Fibroblast of villous mesenchyme (primary cell): ENCODE results near the gene CCDC80. TPM values are rescaled to one million over a fixed set of nuclear protein-coding genes. Genes with fewer than 3 reads are reported as not detected.

Experiments used
- DNase-seq: peaks from one replicate; pipeline ENCODE4 v3.0.0-alpha.2; 2010; ENCODE audit warnings: low read depth
- H3K4me3 ChIP-seq: 2 replicates; pipeline ENCODE4 v1.5.1; 2011; ENCODE audit warnings: low read depth, mild to moderate bottlenecking, low read length
- total RNA-seq: library from RNA; depleted of rRNA; stranded (reverse); fragments of >200 nt; gene quantifications from 2 replicates; pipeline ENCODE4 v1.2.3, GENCODE V29; 2012
- TF ChIP-seq, protein P1 (sequence below): IDR thresholded peaks from 2 replicates; pipeline ENCODE4 v1.5.1; 2012; ENCODE audit warnings: low read depth, mild to moderate bottlenecking, low read length; ENCODE audit not compliant: insufficient read depth

CCDC80 gene
- total RNA-seq, 1 donor = 180 TPM

DNA sequence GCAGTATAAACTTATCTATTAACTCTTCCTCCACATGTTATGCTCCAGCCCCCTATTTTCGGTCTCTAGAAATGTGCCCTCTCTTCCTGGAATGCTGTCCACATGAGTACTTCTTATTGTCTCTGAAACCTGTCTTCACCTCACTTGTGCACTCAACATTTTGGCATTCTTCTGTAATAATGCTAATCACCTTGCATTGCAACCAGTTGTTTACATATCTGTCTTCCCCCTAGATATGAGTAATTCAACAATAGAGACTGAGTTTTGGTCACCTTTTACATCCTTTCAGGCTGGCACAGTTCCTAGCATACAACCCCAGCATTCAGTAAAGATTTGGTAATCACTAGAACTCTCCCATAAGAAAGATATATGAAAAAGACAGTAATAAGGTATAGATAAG lies 17.2 kb downstream of the CCDC80 start:
- H3K4me3 ChIP-seq = no peak overlapping the region
- TF ChIP-seq, protein P1, sequence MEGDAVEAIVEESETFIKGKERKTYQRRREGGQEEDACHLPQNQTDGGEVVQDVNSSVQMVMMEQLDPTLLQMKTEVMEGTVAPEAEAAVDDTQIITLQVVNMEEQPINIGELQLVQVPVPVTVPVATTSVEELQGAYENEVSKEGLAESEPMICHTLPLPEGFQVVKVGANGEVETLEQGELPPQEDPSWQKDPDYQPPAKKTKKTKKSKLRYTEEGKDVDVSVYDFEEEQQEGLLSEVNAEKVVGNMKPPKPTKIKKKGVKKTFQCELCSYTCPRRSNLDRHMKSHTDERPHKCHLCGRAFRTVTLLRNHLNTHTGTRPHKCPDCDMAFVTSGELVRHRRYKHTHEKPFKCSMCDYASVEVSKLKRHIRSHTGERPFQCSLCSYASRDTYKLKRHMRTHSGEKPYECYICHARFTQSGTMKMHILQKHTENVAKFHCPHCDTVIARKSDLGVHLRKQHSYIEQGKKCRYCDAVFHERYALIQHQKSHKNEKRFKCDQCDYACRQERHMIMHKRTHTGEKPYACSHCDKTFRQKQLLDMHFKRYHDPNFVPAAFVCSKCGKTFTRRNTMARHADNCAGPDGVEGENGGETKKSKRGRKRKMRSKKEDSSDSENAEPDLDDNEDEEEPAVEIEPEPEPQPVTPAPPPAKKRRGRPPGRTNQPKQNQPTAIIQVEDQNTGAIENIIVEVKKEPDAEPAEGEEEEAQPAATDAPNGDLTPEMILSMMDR = no peak
- DNase-seq = no peak

DNA sequence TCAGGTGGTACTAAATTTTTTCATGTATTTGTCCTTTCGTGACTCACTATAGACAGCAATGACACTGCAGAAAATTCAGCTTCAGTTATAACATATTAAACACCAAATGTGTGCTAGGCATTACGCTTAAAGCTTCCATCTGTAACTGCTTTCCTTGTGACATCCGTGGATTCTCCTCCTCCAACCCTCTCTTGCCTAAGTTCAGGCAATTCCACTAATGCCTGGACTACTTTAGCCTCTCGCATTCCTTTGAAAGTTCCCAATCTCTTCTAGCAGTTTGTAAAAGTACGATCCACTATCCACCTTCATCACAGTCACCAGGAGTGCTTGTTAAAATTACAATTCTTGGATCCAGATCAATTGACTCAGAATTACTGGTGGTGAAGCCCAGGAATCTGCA lies 17.7 kb downstream of the CCDC80 start:
- TF ChIP-seq, protein P1 = no peak
- no peak overlapping the region for H3K4me3 ChIP-seq
- no peak for DNase-seq

DNA sequence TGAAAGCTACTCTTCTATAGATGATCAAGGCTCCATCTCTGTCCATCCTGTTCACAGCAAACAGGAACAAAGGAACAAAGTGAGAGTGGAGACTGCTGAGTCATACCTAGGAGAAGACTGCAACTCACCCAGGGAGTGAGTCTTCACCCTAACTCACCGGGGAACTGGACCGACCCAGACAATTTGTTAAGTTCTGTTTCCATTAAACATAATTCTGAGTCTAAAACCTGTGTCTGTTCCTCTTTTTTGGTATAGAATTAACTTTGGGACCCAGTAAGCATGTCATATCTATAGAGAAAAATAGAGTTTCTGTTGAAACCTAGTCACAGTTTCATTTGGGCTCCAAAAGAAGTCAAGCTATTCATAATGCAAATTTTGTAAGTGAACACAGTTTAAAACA lies 21.6 kb downstream of the CCDC80 start:
- TF ChIP-seq, protein P1 = no peak
- no peak overlapping the region for H3K4me3 ChIP-seq
- no peak for DNase-seq

DNA sequence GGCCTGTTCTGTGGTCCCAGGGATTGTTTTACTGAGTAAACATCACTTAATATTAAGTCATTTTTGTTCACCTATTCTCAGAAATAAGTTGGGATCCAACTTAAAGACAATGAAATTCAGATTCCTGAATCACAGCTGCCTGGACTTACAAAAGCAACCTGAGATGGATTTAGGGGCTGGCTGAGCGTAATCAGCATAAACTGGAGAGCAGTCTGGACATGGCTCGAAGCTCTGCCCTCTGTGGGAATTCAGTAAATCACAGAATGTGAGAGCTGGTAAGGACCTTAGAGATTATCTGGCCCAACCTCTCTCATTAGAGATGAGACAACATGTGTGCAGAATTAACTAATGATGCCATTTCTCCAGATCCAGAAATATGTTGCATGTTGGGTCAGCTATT lies 23.7 kb downstream of the CCDC80 start:
- no peak for DNase-seq
- no peak overlapping the region for H3K4me3 ChIP-seq
- TF ChIP-seq, protein P1 = no peak

DNA sequence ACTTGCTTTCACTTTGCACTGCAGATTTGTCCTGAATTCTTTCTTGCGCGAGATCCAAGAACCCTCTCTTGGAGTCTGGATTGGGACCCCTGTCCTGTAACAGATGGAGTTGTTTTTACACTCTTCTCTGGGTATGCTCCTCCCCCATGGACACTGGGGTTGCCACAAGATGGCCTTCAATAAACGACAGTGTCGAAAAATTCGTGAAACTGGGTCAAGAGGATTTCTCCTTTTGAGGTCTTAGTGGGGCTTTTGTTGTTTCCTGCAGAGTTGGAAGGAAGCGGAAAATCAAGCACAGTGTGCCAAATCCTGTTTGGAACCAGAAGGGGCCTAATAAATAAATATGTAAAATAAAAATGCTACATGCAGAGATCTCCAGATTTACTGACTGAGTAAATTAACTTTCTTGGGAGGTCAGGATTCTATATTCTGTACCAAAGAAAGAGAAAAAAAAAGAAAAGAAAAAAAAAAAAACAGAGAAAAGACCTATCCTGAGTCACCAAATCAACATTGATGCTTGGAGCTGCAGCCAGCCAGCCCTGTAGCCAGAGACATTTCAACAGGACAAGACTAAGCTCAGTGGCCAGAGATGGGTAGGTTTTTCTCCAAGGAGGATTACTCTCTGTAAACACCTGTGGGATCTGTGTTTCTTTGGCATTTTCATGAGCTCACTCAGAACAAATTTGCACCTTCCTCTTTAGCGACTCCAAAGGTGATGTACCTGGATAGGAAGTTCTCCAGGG lies 24.8 kb downstream of the CCDC80 start:
- DNase-seq = no peak
- TF ChIP-seq, protein P1 = no peak
- no peak overlapping the region for H3K4me3 ChIP-seq

DNA sequence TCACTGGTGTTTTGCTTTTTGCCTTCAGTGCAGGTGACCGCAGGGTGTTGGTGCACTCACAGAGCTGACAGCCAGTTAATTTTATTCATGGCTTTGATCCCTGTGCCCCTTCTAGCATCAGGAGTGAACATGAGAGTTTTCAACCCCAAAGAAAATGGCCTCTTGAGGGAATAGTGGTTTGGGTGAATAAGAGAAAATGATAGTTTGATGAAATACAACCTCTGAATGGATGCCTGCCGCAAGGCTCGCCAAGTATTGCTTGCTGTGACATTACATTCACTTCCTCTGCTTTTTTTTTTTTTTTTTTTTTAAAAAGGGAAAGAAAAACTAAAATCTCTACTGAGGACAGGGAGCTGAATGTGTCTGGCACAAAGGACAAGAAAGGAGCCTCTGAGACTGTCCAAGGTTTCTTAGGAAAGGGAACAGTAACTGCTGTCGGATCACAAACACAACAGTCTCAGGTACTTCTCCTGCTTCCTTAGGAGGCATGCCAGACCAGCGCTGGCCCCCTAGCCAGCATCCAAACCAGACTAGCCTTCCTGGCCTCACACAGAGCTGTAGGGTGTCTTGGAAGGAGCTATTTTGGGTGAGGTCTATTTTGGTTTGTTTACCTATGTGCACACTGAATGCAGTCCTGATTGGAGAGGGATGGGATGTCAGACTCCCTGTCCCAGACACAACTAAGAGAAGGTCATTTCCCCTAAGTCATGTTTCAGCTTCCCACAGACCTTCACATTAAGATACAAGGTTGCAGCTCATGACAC lies 29.0 kb downstream of the CCDC80 start:
- TF ChIP-seq, protein P1 = no peak
- DNase-seq = no peak
- H3K4me3 ChIP-seq = no peak overlapping the region
